AG08395 (cell line): ENCODE measurements around the gene ZNF646.

Source experiments
- DNase-seq: peaks from one replicate; pipeline ENCODE4 v3.0.0; 2012; ENCODE audit warnings: mixed read lengths, low spot score

Gene ZNF646

GRCh38 chr16:31064882-31065461 lies 9.2 kb upstream of the ZNF646 start:
- DNase-seq, result peak; percentile 96

- DNase-seq, result no peak
Measured at GRCh38 chr16:31067342-31067741, 6.9 kb upstream of the ZNF646 start.

- peak; percentile 77 for DNase-seq
Measured at GRCh38 chr16:31071861-31072260, 2.4 kb upstream of the ZNF646 start.

- peak; percentile 37 for DNase-seq
Measured at GRCh38 chr16:31072540-31073141, 1.6 kb upstream of the ZNF646 start.

- DNase-seq, result peak; percentile 87
Measured at GRCh38 chr16:31073142-31073969, 866 bp upstream of the ZNF646 start.

- no peak for DNase-seq
Measured at GRCh38 chr16:31074814-31075183, 577 bp downstream of the ZNF646 start.

GRCh38 chr16:31076319-31076718 lies 2.1 kb downstream of the ZNF646 start:
- DNase-seq, result no peak

GRCh38 chr16:31077024-31077423 lies 2.8 kb downstream of the ZNF646 start:
- no peak for DNase-seq

- no peak for DNase-seq
Measured at GRCh38 chr16:31077592-31078396, 3.6 kb downstream of the ZNF646 start.

- DNase-seq, result no peak
Measured at GRCh38 chr16:31078597-31079341, 4.5 kb downstream of the ZNF646 start.

GRCh38 chr16:31079342-31079944 lies 5.2 kb downstream of the ZNF646 start:
- no peak for DNase-seq

GRCh38 chr16:31080035-31080629 lies 5.9 kb downstream of the ZNF646 start:
- DNase-seq, result no peak

GRCh38 chr16:31080756-31081419 lies 6.7 kb downstream of the ZNF646 start:
- no peak for DNase-seq

GRCh38 chr16:31081428-31082351 lies 7.5 kb downstream of the ZNF646 start:
- DNase-seq, result no peak

- no peak for DNase-seq
Measured at GRCh38 chr16:31082368-31083045, 8.3 kb downstream of the ZNF646 start.

GRCh38 chr16:31083081-31083480 lies 8.9 kb downstream of the ZNF646 start:
- no peak for DNase-seq

- no peak for DNase-seq
Measured at GRCh38 chr16:31083556-31083955, 9.3 kb downstream of the ZNF646 start.

GRCh38 chr16:31083981-31084380 lies 9.8 kb downstream of the ZNF646 start:
- no peak for DNase-seq
